Measurements from ENCODE around the gene HOXA7.

HOXA7 gene

DNA sequence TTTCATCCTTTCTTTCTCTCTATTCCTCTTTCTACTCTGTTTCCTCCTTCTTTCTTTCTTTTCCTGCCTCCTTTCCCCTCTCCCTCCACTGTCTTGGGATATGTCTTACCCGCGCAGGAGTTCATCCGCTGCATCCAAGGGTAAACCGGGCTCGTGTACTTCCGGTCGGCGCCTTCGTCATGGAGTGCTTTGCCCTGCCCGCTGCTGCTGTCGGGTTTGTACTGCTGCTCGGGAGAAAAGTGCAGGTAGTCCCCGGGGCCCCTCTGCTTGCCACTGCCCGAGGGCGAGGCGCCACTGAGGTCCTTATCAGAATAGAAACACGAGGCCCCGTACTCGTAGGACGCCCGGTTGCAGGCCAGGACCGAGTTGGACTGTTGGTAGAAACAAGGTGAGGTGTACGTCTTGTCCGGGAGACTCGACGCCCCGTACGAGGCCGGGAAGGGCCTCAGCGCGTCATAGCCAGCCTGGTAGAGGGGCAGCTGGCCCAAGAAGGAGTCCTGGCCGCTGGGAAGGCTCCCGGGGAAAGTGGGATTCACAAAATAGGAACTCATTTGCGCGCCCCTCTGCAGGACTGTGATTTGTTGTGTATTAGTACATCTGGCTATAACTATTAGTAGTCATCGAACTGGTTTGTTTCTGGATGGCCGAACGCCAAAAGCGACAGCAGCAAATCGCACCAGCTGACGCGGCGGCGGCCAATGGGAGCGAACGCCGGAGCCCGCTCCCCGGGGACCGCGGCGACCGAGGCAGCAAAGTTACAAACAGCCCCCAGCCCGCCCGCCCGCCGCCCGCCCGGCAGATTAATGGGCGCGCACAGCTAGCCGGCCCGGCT is 9.1 kb downstream of the HOXA7 start, which contains the start of gene HOXA6:
TSS of gene HOXA6 (minus strand) at position 576 of the 832 bp plus-strand sequence. CDS start at position 551, 25 bp downstream.
- no peak for DNase-seq (ENCODE audit: low read depth)

DNA sequence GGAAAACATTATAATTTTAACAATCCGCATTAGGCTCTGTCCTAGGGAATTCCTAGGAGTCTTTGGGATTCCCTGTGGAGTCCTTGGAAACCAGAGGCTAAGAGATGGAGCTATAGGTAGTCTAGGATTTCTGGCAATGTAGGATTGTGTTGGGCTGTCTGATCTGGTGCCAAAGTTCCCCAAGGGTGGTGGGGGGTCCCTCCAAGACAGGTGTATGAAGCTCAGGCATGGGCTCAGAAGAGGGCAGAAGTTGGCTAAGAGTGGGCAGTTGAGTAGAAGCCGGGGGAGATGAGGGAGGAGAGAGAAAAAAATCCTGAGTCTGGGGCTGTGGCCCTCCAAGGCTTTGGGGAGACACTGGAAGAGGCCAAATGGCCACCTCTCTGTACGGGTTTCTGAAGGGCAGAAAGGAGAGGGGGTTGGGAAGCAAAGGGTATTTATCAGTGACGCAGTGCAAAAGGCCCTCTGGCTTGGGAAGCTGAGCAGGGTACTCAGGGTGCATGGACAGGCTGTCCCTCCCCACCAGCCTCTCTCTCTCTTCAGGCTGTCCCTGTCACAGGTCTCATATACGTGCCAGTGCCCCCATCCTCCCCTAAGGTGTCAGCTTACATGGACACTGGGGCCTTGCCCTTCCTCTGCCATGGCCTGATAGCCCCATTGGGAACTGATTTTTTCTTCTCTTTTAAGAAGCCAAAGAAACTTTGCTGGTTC is 9.8 kb downstream of the HOXA7 start:
- DNase-seq (ENCODE audit: low read depth), result no peak

DNA sequence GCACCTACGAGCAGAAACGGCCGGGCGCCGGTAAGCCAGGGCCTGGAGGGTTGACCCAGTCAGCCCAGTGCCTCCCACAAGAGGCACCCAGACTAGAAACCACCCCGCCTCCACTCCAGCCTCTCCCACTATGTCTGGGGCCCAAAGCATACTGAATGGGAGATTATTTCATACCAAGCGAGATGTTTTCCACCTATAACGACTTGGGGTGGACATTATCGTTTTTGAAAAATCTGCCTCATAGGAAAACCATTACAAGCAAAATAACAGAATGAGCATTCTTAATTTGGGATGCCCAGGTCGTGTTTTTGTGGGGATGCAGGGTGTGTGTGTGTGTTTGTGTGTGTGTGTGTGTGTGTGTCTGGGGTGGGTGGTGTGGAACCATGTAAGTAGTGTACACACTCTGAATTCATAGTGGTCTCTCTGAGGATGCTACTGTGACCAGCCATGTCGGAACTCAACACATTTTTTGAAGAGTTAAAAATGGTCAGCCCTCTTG is 10.5 kb downstream of the HOXA7 start:
- DNase-seq (ENCODE audit: low read depth), result no peak

DNA sequence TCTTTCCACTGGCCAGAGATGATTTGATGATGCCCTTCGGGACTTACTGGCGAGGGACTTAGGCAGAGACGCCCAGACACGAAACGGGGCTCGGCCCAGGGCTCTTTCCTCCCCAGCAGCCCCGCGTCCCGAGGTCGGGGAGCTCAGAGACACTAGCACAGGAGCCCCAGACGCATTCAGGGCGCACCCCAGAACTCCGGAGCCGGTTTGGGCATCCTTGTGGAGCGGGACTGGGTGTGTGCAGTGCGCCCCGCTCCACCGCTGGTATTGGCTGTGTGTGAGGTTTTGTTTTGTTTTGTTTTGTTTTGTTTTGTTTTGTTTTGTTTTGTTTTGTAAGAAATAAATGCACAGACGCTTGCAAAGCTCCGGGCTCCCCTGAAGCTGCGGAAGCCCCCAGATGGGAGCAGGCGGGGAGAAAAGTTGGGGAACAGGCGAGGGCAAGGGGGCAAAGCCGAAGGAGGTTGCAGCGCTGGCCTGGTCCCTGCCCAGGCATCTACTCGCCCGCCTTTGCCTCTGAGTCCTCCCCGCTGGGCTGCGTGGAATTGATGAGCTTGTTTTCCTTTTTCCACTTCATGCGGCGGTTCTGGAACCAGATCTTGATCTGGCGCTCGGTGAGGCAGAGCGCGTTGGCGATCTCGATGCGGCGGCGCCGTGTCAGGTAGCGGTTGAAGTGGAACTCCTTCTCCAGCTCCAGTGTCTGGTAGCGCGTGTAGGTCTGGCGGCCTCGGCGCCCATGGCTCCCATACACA is 11.1 kb downstream of the HOXA7 start:
- DNase-seq (ENCODE audit: low read depth), result no peak

DNA sequence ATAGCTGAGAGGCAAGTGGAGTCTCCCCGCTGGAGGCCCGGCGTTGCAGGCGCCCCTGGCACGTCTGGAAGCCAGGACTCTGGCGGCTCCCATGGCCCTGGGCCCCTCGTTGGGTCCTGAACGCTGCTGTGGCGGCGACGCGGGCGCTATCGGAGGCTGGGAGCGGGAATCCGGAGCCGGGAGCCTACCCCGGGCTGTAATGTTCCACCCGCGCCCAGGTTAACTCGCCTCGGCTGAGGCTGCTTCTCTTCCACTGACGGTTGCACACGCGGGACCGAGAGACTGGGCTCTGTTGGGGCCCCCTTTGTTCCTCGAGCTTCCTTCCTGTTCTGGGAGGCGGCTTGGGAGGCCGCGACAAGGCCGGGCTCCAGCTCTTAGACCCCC is 11.7 kb downstream of the HOXA7 start:
- no peak for DNase-seq (ENCODE audit: low read depth)

DNA sequence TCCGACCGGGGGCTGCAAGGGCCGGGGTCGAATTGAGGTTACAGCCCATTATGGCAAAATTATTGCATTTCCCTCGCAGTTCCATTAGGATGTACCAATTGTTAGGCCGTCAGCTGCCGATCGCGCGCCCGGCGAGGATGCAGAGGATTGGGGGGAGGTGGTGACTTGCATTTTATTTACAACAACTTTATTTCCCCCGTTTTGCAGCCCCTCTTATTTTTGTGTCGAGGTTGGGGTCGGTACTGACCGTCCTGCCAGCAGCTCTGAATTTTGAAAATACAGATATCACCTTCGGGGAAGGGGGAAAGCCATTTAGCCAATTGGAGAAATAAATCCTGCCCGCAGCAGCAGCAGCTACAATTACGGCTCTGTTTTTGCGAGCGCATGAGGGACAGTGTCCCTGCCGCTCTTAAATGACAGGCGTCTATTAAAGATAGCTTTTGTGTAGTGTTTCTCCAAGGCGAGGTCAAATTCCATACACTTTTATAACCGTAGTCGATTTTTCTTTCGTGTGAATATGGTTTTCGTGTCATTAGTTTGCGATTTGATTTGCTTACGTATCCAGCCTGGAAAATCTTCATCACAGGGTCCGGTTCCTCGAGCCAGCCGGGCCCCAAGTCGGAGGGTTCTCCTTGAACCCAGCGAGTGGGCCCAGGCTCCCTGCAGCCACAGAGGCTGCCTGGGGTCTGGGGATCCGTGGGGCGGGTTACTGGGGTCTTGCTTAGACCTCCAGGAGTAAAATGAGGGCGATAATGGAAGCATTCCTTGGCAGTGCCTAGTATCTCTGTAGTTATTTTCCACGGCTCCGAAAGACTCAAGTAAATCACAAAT is 12.3 kb downstream of the HOXA7 start:
- no peak for DNase-seq (ENCODE audit: low read depth)

DNA sequence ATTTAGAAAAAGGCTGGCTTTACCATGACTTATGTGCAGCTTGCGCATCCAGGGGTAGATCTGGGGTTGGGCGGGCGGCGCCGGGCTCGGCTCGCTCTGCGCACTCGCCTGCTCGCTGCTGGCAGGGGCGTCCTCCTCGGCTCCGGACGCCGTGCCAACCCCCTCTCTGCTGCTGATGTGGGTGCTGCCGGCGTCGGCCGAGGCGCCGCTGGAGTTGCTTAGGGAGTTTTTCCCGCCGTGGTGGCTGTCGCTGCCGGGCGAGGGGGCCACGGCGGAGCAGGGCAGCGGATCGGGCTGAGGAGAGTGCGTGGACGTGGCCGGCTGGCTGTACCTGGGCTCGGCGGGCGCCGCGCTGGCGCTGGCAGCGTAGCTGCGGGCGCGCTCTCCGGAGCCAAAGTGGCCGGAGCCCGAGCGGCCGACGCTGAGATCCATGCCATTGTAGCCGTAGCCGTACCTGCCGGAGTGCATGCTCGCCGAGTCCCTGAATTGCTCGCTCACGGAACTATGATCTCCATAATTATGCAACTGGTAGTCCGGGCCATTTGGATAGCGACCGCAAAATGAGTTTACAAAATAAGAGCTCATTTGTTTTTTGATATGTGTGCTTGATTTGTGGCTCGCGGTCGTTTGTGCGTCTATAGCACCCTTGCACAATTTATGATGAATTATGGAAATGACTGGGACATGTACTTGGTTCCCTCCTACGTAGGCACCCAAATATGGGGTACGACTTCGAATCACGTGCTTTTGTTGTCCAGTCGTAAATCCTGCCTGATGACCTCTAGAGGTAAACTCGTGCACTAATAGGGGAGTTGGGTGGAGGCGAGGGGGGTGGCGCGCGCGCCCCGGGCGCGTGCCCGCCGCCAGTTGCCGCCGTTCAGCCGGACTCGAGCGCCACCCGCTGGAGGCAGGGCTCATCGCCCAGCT is 13.2 kb downstream of the HOXA7 start, which contains the start of gene HOXA5:
TSS of gene HOXA5 (minus strand) at position 659 of the 927 bp plus-strand sequence. CDS start at position 585, 74 bp downstream.
- no peak for DNase-seq (ENCODE audit: low read depth)

DNA sequence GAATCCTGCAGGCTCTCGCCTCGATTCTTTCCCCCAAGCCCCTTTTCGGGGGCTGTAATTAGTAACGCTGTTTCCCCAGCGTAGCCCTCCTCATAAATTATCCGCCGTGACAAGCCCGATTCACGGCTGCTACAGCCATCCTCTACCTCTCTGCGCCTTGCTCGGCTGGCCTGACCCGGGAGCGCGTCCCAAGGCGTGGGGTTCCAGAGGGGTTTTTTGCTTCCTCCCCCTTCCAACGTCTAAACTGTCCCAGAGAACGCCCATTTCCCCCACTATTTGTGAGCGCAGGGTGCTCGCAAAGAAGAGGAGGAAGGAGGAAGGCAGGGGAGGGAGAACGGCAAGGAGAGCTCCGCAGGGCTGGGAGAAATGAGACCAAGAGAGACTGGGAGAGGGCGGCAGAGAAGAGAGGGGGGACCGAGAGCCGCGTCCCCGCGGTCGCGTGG is 13.9 kb downstream of the HOXA7 start:
- no peak for DNase-seq (ENCODE audit: low read depth)

DNA sequence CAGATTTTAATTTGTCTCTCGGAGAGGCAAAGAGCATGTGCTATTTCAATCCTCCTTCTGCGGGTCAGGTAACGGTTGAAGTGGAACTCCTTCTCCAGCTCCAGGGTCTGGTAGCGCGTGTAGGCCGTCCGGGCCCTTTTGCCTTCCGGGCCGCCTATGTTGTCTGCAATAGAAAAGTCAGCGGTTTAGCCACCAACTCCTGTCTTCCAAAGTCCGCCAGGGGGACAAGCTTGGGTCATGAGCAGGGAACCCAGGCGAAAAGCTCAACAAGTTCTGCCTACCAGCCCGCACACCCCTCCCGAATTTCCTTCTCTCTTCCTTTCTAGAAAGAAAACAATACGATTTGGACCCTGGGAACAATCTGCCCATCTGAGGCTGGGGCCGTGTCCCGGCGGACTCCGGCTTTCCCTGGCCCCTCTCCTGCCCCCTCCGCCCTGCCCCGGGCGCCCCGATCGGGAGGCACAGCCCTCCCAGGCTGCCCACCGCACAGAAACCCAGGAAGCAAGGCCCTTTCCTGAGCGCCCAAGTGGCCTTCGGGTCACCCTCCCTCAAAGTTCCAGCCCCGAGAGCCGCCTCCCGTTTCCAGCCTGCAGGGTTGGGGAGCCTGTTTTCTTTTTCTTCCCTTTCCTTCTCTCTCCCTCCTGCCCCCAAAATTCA is 14.4 kb downstream of the HOXA7 start:
- DNase-seq (ENCODE audit: low read depth), result no peak

DNA sequence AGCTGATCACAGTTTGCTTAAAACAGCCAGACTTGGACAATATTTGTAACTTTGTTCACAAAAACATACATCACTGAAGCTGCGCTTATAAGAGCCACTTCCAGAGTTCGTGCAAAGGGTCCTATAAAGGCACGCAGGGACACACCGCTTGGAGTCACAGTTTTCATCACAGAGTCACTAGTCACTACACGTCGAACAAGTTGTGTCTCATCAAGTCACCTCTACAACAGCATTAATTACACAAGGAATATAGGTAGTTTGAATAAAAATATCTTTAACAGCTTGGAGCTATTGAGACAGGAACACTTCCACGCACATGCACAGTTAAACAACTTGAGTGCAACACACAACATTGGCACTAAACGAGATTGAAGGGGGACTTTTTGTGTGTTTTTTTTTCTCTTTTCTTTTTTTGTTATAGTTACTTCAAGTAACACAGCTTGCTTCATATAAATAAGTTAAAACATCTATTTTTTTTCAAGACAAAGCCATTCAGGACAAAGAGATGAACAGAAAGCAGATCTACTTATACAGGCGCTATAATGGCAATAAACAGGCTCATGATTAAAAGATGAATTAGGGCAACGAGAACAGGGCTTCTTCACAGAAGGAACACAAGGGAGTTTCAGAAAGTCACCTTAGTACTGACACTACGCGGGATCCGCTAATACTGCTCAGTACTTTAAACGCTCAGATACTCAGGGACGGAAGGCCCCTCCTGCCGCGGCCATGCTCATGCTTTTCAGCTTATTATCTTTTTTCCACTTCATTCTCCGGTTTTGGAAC is 15.1 kb downstream of the HOXA7 start:
- DNase-seq (ENCODE audit: low read depth), result no peak

DNA sequence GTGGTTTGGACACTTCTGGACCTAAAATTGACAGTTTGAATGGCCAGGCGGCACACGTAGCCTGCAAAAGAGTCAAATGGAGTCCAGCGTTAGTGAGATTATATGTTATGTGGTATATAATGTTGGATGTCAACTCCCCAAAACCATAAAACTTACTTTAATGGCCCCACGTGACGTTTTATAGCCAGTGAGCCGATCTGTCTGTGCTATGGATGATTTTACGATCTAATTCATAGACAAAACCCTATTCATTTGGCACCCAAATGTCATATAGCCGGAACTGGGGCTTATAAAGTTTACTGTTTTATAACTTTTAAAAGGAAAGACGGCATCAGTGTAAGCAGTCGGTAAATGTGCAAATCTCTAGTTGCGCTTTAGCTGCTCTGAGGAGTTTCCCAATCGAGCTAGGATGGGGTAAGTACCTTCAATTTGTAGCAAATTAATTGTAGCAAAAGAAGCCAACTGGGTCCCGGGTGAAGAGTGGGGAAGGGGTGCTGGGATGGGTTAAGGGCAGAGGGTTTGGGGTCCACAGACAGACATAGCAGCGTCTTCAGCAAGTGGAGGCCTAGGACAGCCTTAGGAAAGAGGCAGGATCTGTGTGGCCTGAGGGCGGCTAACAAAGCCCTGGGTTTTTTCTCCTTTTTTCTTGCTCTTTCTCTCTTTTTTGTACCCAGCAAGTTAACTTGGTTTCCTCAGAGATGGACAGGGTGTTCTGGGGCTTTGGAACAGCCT is 16.2 kb downstream of the HOXA7 start:
- DNase-seq (ENCODE audit: low read depth), result no peak

DNA sequence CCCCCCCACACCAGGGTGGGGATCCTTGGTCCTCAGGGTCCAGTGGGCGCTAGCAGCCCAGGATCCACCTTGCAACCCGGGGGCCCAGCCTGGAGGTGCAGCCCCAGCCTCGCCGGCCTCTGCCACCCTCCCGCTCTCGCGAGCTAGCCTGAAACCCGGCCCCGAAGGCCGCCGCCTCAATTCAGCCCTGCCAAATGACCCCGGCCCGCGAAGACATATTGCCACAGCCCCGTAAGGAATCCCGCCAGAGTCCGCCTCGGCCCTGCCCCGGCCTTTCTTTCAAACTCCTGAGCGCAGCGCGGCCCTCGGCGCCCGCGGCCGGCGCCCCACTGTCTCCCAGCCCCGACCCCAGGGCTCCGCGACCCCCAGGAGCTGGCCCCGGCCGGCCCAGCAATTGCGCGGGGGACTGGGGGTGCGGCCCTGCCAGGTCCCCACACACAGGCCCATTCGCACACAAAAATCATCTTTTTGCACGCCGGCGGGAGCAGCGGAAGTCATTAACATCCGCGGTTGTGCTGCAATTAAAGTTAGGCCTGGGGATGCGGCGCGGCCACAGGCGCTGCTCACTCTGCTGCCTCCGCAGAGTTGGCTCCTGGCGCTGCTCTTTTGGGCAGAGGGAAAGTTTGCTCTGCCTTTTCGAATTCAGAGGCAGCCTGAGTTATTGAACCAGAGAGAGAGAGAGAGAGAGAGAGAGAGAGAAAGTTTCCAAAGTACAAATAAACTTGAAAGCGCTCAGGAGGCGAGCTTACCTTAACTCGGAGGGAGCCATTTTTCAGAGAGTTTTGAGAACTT is 16.9 kb downstream of the HOXA7 start:
- DNase-seq (ENCODE audit: low read depth), result no peak

DNA sequence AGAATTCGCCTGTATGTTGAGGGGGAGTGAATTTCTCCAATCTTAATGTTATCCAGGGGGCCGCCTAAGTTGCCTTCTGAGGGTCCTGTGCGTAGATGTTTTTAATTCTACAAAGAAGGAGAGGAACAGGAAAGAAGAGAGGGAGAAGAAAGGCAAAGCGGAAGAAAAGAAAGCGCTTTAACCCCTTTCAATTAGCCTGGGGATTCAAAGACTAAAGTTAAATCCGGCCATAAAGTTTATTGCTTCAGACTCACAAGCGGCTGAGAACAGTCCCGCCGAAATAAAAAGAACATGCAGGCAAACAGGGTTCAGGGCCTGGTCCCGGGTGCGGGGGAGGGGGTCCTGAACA is 17.5 kb downstream of the HOXA7 start:
- no peak for DNase-seq (ENCODE audit: low read depth)

DNA sequence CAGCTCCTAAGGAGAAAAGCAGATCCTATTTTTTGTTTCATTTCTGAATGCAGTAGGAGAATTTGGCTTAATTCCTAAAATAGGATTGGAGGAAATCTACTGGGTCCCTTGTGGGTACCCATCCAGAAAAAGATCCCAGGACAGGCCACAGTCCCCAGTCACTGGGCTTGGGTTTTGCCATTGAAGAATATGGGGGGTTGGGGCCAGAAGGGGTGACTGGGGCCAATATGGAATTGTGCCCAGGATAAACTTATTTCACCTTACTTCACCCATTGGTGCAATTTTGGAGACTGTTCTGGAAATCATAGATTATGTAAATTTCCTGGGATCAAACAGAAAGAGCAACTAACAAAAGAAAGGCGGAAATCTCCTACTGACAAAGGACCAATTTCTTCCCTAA is 18.0 kb downstream of the HOXA7 start:
- no peak for DNase-seq (ENCODE audit: low read depth)

DNA sequence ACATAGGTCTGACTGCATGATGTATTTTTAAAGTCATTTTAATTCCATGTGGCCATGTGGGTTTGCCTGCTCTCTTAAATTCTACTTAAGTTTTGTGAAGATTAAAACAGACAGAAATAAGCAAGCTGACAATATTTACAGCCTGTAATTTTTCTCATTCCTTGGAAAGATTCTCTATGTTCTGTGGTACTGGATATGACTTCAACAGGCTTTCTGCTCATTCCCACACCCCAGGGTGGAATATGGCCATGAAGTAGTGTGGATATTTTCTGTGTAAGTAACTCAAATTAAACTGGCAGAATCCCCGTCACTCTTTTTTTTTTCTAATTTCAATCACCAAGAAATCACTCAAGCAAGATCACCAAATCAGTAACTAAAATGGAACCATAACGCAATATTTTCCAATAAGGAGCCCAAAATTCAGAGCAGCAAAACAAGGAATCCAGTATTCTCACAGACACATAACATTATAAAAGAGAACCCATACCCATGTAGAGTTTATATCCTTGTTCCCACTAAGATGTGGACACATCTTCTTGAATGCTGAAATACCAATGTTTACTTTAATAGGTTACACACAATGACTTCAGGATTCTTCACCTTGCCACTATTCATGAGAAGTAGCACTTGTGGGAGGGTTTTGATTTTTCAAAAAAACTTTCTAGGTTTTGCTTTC is 18.7 kb downstream of the HOXA7 start:
- no peak for DNase-seq (ENCODE audit: low read depth)

DNA sequence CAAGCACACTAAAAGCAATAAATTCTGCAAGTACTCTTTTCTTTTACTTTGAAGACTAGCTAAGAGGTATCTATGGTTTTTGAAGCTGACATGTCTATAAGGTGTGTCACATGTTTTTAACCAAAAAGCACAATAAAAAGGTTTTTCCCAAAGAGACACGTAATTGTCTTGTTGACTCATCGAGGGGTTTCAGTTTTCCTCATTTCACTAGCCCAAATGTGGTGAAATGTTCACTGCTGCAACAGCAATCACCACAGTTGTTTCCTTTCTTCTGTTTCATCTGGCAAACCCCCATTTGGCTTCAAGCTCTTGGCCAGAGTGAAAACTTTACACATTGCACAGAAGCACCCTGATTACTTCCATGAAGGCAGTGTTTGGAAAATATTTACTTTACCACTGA is 22.1 kb downstream of the HOXA7 start:
- no peak for DNase-seq (ENCODE audit: low read depth)
